Stimulated activated CD4-positive, alpha-beta T cell treated with anti-CD3 and anti-CD28 coated beads, Interleukin-15, amount 100 ng/mL, for 1 hour (primary cell): ENCODE results near the gene MACC1.

Experiments used
- DNase-seq, 2 donors: peaks; one replicate each; pipeline ENCODE4 v3.0.0-alpha.2; 2020; ENCODE audit warnings: low read depth in 1 of 2, low spot score in 1 of 2

Gene MACC1

DNA sequence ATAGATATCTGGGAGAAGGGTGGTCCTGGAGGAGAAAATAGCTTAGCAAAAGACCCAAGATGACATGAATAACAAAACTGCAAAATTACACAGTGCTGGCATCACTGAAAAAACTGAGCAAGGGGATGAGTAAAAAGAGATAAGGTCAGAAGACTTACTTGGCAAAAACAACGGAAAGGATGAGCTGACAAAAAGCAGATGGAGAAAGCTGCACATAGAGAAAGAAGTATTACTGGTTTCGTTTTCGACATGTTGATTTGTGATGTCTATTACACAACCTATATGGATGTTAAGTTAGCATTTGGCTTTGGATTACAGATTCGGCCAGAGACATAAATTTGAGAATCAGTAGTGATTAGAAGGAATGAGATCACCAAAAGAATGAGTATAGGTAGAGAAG, 132.1 kb downstream of the MACC1 start:
- no peak for DNase-seq
